ENCODE data around the gene SLC30A7.
"Not testable (repeated sequence)": the region's sequence is repeated elsewhere in the genome, so short reads cannot be mapped to it uniquely, and the experiment has no call there.

Gene SLC30A7

DNA sequence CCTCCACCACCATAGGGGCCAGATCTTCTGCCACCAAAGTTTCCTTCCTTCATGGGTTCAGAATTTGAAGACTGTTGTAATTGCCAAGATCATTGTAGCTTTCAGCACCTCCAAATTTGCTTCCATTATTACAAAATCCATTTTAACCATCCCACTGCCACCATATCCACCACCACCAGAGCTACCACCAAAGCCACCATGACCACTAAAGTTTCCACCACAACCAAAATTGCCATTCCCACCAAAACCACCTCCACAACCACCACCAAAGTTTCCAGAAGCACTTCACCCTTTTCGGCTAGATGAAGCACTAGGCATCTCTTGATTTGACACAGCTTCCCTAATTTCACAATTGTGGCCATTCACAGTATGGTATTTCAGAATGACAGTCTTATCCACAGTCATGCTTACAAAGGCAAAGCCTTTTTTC is 45.2 kb downstream of the SLC30A7 start:
- DNase-seq (ENCODE audit: low spot score) = no peak

DNA sequence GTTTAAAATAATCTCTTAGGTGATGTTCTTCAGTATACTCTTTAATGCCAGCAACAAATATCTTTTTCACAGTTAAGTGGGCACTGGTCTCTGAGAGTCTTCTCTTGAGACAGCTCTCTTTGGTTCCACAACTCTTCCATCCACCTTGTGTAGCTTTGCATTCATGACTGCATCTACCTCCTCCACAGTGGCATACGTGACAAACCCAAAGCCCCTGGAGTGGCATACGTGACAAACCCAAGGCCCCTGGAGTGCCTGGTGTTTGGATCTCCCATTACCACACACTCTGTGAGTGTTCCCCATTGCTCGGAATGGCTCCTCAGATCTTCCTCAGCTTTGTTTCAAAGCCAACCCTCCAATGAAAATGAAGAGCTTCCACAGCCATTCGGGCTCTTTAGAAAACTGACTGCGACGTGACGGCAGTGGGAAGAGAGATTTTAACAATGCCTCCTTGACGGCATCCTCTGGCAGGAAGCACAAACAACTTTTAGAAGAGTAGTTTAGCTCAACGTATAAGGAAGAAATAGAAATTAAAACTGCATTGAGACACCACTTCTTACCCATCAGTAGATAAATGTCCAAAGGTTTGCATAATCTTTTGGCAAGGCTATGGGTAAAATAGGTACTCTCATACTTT is 45.8 kb downstream of the SLC30A7 start:
- no peak for DNase-seq (ENCODE audit: low spot score)

GRCh38 chr1:100942304-100943046 is 46.6 kb downstream of the SLC30A7 start:
- DNase-seq (ENCODE audit: low spot score) = no peak

DNA sequence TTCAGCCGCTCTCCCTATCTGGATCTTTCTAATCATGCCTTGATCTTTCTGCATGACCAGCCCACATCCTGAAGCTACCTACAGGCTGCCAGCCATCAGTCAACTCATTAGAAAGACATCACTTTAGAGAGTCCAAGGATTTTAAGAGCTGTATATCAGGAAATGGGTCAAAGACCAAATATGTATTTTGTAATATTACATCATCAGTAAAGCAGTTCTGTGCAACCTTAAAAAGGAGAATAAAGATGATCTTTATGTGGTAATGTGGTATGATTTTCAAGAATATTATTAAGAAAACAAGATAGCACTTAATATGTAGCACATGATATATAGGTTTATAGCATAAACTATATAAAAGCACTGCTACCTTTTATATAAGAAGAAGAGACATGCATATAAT is 47.6 kb downstream of the SLC30A7 start:
- DNase-seq (ENCODE audit: low spot score) = no peak

GRCh38 chr1:100946064-100946463 is 50.2 kb downstream of the SLC30A7 start:
- DNase-seq (ENCODE audit: low spot score) = not testable (repeated sequence)

DNA sequence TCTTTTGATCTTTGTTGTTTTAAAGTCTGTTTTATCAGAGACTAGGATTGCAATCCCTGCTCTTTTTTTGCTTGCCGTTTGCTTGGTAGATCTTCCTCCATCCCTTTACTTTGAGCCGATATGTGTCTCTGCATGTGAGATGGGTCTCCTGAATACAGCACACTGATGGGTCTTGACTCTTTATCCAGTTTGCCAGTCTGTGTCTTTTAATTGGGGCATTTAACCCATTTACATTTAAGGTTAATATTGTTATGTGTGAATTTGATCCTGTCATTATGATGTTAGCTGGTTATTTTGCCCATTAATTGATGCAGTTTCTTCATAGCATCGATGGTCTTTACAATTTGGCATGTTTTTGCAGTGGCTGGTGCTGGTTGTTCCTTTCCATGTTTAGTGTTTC is 51.9 kb downstream of the SLC30A7 start:
- DNase-seq (ENCODE audit: low spot score) = not testable (repeated sequence)

DNA sequence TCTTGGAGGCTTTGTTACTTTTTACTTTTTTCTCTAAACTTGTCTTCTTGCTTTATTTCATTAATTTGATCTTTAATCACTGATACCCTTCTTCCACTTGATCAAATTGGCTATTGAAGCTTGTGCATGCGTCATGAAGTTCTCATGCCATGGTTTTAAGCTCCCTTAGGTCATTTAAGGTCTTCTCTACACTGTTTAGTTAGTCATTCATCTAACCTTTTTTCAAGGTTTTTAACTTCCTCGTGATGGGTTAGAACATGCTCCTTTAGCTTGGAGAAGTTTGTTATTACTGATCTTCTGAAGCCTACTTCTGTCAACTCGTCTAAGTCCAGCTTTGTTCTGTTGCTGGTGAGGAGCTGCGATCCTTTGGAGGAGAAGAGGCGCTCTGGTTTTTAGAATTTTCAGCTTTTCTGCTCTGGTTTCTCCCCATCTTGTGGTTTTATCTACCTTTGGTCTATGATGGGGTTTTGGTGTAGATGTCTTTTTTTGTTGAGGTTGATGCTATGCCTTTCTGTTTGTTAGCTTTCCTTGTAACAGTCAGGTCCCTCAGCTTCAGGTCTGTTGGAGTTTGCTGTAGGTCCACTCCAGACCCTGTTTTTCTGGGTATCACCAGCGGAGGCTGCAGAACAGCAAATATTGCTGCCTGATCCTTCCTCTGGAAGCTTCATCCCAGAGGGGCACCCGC is 53.0 kb downstream of the SLC30A7 start:
- not testable (repeated sequence) for DNase-seq (ENCODE audit: low spot score)

- DNase-seq (ENCODE audit: low spot score) = not testable (repeated sequence)
Measured at GRCh38 chr1:100949515-100950158, 53.7 kb downstream of the SLC30A7 start.

- DNase-seq (ENCODE audit: low spot score) = no peak
Measured at GRCh38 chr1:100950337-100950736, 54.4 kb downstream of the SLC30A7 start.

DNA sequence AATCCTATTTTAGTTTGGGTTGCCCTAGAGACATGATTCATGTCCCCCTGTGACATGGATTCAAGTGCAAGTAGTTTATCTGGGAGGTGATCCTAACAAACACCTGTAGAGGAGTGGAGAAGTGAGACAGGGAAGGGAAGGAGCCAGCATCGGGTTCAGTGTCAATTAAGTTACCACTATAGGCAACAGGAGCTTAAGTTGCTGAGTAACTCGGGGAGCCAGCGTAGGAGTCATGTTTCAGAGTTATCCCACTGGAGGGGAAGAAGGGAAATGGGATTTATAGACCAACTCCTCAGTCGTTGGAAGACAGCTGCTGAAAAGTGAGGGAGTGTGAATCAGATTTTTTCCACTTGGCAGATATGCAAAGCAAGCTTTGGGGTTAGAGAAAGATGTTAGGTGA is 54.9 kb downstream of the SLC30A7 start:
- no peak for DNase-seq (ENCODE audit: low spot score)

DNA sequence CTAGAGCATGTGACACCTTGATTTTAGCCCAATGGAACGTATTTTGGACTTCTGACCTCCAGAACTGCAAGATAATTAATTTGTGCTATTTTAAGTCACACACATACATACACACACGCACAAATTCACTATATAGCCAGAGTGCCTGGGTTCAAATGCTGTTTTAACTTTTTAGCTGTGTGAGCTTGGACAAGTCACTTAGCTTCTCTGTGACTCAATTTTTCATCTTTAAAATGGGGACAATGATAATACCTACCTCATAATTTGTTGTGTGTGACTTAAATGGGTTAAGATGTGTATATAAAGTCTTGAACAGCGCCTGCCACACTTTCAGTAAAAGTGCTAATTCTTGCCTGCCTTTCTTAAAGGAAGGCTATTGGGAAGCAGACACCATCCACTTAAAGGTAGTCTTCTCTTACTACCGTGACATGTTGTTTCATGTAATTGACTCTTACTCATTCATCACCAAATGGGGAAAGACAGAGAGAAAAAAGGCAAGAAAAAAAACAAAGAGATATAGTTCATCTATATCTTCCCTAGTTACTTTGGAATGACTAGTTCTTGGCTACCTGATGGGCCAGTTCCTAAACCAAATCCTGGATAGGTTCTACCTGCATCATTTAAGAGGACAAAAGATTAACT is 56.3 kb downstream of the SLC30A7 start:
- DNase-seq (ENCODE audit: low spot score) = no peak

GRCh38 chr1:100952970-100953369 is 57.1 kb downstream of the SLC30A7 start:
- DNase-seq (ENCODE audit: low spot score) = not testable (repeated sequence)

GRCh38 chr1:100953960-100954730 is 58.3 kb downstream of the SLC30A7 start:
- DNase-seq (ENCODE audit: low spot score) = no peak

GRCh38 chr1:100955322-100955721 is 59.4 kb downstream of the SLC30A7 start:
- DNase-seq (ENCODE audit: low spot score) = no peak

DNA sequence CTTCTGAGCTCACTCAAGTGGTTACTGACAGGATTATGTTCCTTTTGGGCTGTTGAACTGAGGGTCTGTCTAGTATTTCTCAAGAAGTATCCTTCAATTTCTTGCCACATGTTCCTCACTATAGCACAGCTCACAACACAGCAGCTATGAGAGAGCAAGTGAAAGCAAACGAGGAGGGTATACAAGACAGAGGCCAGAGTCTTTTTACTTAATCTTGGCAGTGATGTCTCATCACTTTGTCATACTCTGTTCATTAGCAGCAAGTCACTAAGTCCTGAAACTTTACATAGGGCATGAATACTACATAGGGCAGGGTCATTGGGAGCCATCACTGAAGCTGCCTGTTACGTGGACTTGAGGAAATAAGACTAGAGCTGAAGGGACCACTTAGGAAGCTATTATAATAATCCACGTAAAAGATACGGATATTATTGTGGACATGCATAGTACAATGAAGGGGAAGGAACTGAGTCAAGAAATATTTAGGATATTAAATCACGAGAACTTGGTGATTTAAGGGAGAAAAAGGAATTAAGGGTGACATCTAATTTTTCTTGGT is 63.7 kb downstream of the SLC30A7 start:
- DNase-seq (ENCODE audit: low spot score) = no peak

- DNase-seq (ENCODE audit: low spot score) = no peak
Measured at GRCh38 chr1:100960098-100960497, 64.2 kb downstream of the SLC30A7 start.

- DNase-seq (ENCODE audit: low spot score) = no peak
Measured at GRCh38 chr1:100968621-100969020, 72.7 kb downstream of the SLC30A7 start.

DNA sequence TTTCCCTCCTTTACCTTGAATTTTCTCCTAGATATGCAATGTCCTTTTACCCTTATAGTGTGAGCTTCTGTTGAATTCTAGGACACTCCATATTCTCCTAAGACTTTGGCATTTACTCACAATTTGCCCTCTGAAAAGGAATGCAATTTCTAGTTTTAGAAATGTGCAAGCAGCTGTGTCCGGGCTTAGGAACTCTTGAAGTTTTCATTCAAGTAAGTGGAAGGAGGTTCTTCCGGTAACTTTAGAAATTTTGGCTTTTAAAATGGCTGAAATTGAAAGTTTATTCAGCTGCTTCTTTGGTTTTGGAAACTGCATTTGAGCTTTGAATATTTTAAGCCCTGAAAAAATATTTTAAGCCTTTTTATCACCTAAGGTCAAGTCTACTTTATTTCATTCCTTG is 73.4 kb downstream of the SLC30A7 start:
- DNase-seq (ENCODE audit: low spot score) = no peak

GRCh38 chr1:100971021-100971420 is 75.1 kb downstream of the SLC30A7 start:
- DNase-seq (ENCODE audit: low spot score) = no peak

GRCh38 chr1:100972185-100972584 is 76.3 kb downstream of the SLC30A7 start:
- no peak for DNase-seq (ENCODE audit: low spot score)

DNA sequence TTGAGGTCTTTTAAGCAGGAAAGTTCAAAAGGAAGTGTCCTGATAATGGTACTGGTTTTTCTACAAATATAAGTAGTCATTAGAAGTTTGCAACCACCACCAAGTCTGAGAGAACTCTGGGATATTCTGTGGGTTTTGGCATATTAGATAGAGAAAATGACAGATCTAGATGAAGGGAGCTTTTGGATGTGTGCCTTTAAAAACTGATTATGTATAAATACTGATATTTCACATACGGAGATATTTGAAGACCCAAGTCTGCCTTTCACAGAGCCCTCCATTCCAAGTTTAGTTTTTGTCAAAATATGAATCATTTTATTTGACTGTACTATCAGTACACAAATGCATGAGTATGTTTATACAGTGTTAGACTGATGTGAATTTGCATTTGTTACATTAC is 81.0 kb downstream of the SLC30A7 start:
- DNase-seq (ENCODE audit: low spot score) = no peak

Measured in left forelimb (tissue), 1 donor.